Urothelium cell line (cell line): ENCODE results near the gene TTPAL.
"Not testable (repeated sequence)": the region's sequence is repeated elsewhere in the genome, so short reads cannot be mapped to it uniquely, and the experiment has no call there.

ENCODE experiments used
- DNase-seq: peaks from one replicate; pipeline ENCODE4 v3.0.0; 2011; ENCODE audit warnings: low spot score, mixed read lengths
- FAIRE-seq: peaks from 2 replicates; lab custom pipeline; 2011; peaks lifted over from hg19 to GRCh38; lab: Jason Lieb, UNC

TTPAL gene

DNA sequence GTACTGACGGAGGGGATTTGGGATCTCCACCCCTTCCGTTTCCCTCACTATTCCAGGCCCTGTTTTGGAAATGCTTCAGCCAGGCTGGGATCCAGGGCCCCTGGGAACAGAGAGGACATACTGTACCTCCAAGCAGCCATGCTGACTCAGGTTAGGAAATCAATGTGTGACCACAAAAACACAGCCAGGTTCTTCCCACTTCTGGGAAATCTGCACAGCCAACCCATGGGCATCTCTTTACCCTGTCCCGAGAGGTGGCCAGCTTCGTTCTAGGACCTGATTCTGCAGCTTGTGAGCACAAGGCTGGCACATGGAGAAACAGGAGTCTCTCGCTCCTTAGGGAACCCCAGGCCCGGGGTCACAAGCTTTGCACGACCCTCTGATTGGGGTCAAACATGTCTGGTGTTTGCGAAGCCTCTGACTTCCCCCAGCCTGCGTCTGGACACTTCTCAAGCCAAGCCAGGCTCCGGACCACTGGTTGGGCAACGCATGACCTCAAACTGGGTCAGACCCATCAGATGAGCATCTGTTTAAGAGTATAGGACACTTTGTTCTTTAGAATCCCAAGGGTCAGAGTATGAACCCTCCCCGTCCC is 8.3 kb upstream of the TTPAL start:
- no peak for FAIRE-seq
- no peak for DNase-seq

GRCh38 chr20:44468044-44468782 is 7.5 kb upstream of the TTPAL start:
- DNase-seq (no peak), FAIRE-seq (peak; percentile 52)

DNA sequence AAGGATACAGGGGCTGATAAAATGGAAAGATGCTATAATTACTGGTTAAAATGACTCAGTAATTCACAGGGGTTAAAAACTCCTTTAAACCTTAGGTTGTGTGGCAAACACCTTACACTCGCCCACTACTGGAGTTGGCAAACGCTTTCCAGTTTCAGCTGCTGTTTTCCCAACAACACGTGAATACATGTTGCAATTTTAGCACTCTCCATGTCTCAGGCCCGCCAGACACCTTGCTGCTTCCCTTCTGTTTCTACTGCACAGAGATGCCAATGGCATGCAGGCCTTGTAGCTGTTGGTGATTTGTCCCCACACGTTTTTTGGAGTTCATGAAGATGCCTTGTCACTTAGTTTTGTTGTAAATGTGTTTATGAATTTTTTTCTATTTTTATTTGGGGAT is 5.3 kb upstream of the TTPAL start:
- FAIRE-seq (no peak), DNase-seq (no peak)

- DNase-seq (peak; percentile 43), FAIRE-seq (no peak)
Measured at GRCh38 chr20:44471481-44471882, 4.2 kb upstream of the TTPAL start.

- not testable (repeated sequence) for DNase-seq, FAIRE-seq
Measured at GRCh38 chr20:44472283-44472682, 3.4 kb upstream of the TTPAL start.

- DNase-seq (no peak), FAIRE-seq (no peak)
Measured at GRCh38 chr20:44475372-44475693, 341 bp upstream of the TTPAL start.

DNA sequence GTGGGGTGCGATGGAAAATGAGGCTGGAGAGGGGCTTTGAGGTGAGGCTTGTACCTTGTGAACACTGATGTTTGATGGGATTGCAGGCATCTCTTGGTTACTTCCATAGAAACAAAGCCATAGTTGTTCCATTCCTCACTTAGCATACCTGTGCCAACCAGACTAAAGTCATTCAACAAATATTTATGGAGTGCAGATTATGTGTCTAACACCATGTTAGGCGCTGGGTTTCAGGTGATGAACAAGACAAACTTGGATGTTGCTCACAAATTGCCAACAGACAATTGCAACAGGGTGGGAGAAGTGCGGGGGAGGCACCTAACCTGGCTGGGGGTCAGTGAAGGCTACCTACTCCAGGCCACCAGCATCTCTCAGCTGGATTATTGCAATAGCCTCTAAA is 1.5 kb downstream of the TTPAL start:
- FAIRE-seq (no peak), DNase-seq (no peak)

- FAIRE-seq: no peak
- DNase-seq: no peak
Measured at GRCh38 chr20:44478206-44478605, 2.5 kb downstream of the TTPAL start.

DNA sequence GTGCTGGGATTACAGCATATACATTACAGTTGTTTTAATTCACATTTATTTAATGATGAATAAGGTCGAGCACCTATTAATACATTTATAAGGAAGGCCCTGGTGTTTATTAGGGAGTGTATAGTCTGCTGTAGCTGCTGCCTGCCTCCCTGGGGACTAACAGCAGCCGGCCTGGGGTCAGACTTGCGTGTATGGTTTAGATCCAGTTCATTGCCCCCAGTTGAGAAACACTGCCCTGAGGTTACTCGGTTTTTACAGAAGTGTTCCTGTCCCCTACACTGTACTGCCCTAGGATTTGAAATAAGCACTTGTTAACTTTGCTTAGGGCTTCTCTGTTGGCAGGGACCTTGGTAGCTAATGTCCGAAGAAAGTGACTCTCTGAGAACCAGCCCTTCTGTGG is 4.0 kb downstream of the TTPAL start:
- FAIRE-seq: no peak
- DNase-seq: no peak

GRCh38 chr20:44480097-44480496 is 4.4 kb downstream of the TTPAL start:
- DNase-seq: no peak
- no peak for FAIRE-seq

GRCh38 chr20:44481719-44482416 is 6.2 kb downstream of the TTPAL start:
- FAIRE-seq (no peak), DNase-seq (no peak)

DNA sequence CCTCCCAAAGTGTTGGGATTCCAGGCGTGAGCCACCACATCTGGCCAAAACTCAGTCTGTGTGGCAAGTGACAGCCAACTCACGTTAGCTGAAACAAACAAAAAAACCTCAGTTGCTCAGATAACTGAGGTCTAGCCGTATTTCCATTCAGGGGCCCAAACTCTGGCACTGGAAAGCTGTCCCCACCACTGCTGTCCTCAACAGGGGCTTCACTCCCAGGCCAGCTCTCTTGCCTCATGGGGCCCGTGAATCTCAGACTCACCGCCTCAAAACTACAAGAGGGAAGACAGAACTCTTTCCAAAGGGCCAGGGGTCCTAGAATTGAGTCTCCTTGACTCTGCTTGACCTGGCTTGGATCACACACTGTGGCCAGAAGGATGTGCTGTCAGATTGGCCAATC is 7.4 kb downstream of the TTPAL start:
- FAIRE-seq (no peak), DNase-seq (no peak)

DNA sequence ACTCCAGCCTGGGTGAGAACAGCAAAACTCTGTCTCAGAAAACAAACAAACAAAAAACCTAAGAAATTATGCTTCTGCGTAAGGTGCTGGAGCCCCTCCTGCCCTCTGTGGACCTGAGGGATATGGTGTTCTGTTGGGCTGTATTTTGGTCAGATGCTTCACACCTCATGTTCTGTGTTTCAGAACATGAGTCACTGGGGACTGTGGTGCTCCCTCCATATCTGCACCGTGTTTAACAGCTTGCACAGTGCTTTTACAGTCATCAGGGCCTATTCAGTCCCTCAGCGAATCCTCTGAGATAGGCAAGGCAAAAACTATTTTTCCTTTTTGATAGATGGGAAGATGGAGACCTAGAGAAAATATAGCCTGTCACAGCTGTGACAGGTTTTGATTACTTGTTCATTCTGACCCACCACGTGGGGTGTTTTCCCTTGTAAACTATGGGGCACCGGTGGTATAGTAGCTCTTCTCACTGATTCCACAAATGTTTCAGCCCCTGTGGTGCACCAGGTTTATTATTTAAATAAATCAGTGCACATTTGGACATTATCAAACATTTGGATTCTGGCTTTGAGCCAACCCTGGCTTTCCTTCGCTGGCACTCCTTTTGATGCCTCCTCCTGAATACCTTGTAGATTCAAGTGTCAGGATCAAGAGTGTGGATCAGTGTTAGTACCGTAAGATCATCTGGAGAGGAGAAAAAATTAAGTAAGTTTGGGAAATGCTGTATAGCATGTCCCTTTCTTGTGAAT is 9.6 kb downstream of the TTPAL start:
- DNase-seq: no peak
- FAIRE-seq: no peak

- FAIRE-seq (no peak), DNase-seq (no peak)
Measured at GRCh38 chr20:44485830-44486198, 10.1 kb downstream of the TTPAL start.

- FAIRE-seq (no peak), DNase-seq (no peak)
Measured at GRCh38 chr20:44488551-44488950, 12.9 kb downstream of the TTPAL start.

DNA sequence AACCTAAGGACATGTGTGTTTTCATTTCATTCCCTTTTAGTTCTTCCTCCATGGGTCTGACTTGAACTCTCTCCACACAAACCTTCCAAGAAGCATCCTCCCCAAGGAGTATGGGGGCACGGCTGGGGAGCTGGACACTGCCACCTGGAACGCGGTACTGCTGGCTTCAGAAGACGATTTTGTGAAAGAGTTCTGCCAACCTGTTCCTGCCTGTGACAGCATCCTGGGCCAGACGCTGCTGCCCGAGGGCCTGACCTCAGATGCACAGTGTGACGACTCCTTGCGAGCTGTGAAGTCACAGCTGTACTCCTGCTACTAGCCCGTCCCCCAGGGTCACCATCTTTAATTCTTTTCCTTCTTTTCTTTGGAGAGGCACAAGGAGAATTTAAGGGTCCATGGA is 13.5 kb downstream of the TTPAL start:
- DNase-seq (no peak), FAIRE-seq (no peak)

DNA sequence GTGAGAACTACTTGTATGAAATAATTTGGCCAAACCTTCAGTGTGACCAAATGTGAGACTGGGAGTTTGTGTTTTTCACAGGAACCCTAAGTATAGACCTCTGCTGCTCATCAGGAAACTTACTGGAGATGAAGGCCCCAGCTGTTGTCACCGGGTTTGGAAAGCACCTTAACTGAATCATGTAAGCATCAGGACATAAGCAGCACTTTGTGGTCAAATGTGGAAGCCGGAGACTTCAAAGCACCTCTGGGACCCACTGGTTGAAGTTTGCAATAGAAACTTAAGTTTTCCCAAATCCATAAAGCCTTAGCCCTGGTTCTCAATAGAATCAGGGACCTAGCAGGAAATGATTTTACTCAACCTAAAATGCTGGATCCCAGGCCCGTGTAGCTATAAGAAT is 14.3 kb downstream of the TTPAL start:
- no peak for FAIRE-seq
- no peak for DNase-seq

DNA sequence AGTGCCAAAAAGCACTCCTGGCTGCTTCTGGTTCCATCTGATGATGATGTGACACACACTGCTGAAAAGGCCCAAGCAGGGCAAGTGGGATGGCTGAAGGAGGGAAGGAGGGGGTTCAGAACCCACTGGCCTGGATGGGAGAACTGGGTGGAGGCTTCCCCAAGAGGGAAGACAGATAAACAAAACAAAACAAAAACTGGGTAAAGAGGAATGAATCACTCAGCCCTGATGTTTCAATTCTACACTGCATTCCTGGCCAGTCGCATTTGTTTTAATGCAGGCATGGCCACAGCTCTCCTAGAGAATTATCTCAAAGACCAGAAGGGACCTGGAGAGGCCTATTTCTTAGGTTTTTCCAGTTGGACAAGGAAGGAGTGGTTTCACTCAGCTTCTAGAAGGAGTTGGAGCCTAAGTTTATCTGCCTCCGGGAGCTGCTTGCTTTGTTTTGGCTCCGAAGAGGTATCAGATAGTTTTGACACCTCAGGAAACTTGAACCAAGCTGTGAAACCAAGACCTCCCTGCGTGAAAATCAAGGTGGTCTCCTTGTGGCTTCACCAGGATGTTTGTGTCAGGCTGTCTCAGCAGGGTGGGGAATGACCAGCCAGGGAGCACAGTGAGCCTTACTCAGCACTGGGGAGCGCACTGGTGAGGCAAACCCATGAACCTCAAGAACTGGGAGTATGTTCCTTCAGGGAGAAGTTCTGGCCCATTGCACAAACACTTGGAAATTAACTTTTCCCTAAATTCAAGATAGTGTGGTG is 16.1 kb downstream of the TTPAL start:
- DNase-seq: no peak
- no peak for FAIRE-seq

DNA sequence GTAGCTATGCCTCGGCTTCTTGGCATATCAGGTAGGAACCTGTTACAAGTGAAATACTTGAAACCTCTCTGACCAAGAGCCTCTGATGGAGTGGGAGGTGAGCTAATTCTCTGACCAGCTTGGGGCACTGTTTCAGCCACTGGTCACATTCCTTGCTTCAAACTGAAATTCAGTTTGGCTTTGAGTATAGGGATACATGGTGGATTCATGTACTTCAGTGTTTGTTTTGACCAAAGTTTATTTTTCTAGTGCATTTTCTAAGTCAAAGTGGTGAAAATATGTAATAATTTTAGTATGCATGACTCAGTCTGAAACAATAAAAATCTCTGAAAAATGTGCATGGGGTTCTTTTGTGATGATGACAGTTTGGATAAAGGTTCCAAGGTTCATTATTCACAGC is 18.6 kb downstream of the TTPAL start:
- DNase-seq (no peak), FAIRE-seq (no peak)

GRCh38 chr20:44494681-44495080 is 19.0 kb downstream of the TTPAL start:
- DNase-seq (no peak), FAIRE-seq (no peak)

GRCh38 chr20:44495257-44495656 is 19.6 kb downstream of the TTPAL start:
- no peak for FAIRE-seq
- DNase-seq: peak; percentile 26
